Heart left ventricle (tissue), 13 donors: Measurements from ENCODE around the gene ZNF503.

Experiments
- POLR2A ChIP-seq, 2 donors: fragments of 450-650 bp; IDR thresholded peaks; one replicate each; pipeline ENCODE4 v1.6.1; 2017; ENCODE audit warnings: antibody characterized with exemption in 2 of 2, mild to moderate bottlenecking in 2 of 2, moderate library complexity in 2 of 2
- TF ChIP-seq, protein P1 (sequence below), 12 donors: fragments of 200-600 bp; sonication (generic) in 4 of 12; IDR thresholded peaks; one replicate each; pipeline versions ENCODE4 v1.5.0 to v1.8.0; 2018 to 2022; ENCODE audit warnings: antibody characterized with exemption in 12 of 12, mild to moderate bottlenecking in 5 of 12
- donor health status: ischemic (EF 13 %, LVEDD 7.1; RV severe dilation, severe dysfunction).
- donor health status: DM: no; HTN: yes; CAD: no.
- donor health status: DM: no; HTN: no; CAD: no.
- donor health status: ischemic (EF 25% LVEDD 6.9; RV normal size, moderate dysfunction).
- donor health status: ischemic (EF 25% LVEDD 5.7; RV mildly dilated, moderate dysfunction).
- donor health status: ischemic (EF 35%, LVEDD 5.7; RV mildly dilated, moderate dysfunction).
- donor health status: nonischemic (EF 11% LVEDD 7.7; RV severe dilation, severe dysfunction).
- donor health status: DM: yes; HTN: yes; CAD: no.
- donor health status: PGD.
- donor health status: ischemic (EF 29% LVEDD 5.4; RV normal size, mild dysfunction).
- donor health status: nonischemic (EF 23%, LVEDD 6.1; RV moderate dilation, normal function).

DNA sequence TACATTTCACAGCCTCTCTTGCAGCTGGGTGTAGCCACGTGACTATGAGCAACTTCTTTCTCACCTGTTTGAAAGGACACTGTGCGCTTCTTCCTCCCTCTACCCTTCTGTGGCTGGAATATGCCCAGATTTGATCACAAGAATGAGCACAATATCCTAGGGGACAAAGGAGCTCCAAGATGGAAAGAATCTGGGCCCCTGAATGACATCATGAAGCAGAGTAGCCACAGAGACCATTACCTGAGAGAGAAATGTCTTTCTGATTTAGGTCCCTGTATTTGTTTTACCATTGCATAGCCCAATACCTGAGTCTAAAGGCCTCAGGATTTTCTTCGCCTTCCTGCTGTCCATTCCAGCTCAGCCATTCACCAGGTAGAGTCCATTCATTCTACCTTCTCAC, 15.4 kb downstream of the ZNF503 start:
- TF ChIP-seq, protein P1, sequence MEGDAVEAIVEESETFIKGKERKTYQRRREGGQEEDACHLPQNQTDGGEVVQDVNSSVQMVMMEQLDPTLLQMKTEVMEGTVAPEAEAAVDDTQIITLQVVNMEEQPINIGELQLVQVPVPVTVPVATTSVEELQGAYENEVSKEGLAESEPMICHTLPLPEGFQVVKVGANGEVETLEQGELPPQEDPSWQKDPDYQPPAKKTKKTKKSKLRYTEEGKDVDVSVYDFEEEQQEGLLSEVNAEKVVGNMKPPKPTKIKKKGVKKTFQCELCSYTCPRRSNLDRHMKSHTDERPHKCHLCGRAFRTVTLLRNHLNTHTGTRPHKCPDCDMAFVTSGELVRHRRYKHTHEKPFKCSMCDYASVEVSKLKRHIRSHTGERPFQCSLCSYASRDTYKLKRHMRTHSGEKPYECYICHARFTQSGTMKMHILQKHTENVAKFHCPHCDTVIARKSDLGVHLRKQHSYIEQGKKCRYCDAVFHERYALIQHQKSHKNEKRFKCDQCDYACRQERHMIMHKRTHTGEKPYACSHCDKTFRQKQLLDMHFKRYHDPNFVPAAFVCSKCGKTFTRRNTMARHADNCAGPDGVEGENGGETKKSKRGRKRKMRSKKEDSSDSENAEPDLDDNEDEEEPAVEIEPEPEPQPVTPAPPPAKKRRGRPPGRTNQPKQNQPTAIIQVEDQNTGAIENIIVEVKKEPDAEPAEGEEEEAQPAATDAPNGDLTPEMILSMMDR (IDR thresholded peaks at IDR 0.05), result no peak
- no peak for TF ChIP-seq POLR2A (IDR thresholded peaks at IDR 0.05)
